ENCODE data around the gene SPTLC1.

The SPTLC1 gene

GRCh38 chr9:91991721-91992341, 123.4 kb downstream of the SPTLC1 start:
- no peak for DNase-seq (ENCODE audit: low read depth)
- no peak overlapping the region for H3K4me3 ChIP-seq (ENCODE audit: low read depth, low read length)
- no peak for TF ChIP-seq CTCF (IDR thresholded peaks at IDR 0.05; ENCODE audit: low read depth, low read length, missing control alignments)
- in situ Hi-C loops (cut with HindIII; ENCODE audit: low sequenced_read_pairs) = no loop called here

GRCh38 chr9:91986248-91986647, 129.0 kb downstream of the SPTLC1 start:
- no peak for TF ChIP-seq CTCF (IDR thresholded peaks at IDR 0.05; ENCODE audit: low read depth, low read length, missing control alignments)
- no peak for DNase-seq (ENCODE audit: low read depth)
- H3K4me3 ChIP-seq (ENCODE audit: low read depth, low read length) = no peak overlapping the region
- in situ Hi-C loops (cut with HindIII; ENCODE audit: low sequenced_read_pairs) = no loop called here

GRCh38 chr9:91985692-91986091, 129.5 kb downstream of the SPTLC1 start:
- no peak for TF ChIP-seq CTCF (IDR thresholded peaks at IDR 0.05; ENCODE audit: low read depth, low read length, missing control alignments)
- in situ Hi-C loops (cut with HindIII; ENCODE audit: low sequenced_read_pairs) = no loop called here
- H3K4me3 ChIP-seq (ENCODE audit: low read depth, low read length) = no peak overlapping the region
- no peak for DNase-seq (ENCODE audit: low read depth)

Data from astrocyte of the cerebellum (primary cell).